ENCODE data around the gene CTNNBL1.

Gene CTNNBL1

GRCh38 chr20:37845878-37846277 is 152.0 kb downstream of the CTNNBL1 start:
- no peak for DNase-seq (ENCODE audit: low read depth in 1 of 2, low spot score in 1 of 2)
- Histone ChIP-seq H3K4me3 (replicated peaks; ENCODE audit: insufficient read depth, low read length) (no peak overlapping the region), H3K27ac (replicated peaks) (no peak overlapping the region), H3K27me3 (ENCODE audit: insufficient read depth, poor library complexity, severe bottlenecking) (no peaks in the 10 kb centered on the region)
- TF ChIP-seq POLR2AphosphoS5 (IDR thresholded peaks at IDR 0.05; ENCODE audit: low read depth) (no peak), REST (IDR thresholded peaks at IDR 0.05; ENCODE audit: insufficient replicate concordance, low read depth) (no peak), CTCF (IDR thresholded peaks at IDR 0.05; ENCODE audit: insufficient read depth, low read length) (no peak), SPI1 (IDR thresholded peaks at IDR 0.05; ENCODE audit: borderline replicate concordance, low read depth) (no peak), GABPA (IDR thresholded peaks at IDR 0.05; ENCODE audit: low read depth) (no peak)

- no peaks in the 10 kb centered on the region for H3K27me3 ChIP-seq (ENCODE audit: insufficient read depth, poor library complexity, severe bottlenecking)
- no peak overlapping the region for H3K27ac ChIP-seq (replicated peaks)
- no peak for DNase-seq (ENCODE audit: low read depth in 1 of 2, low spot score in 1 of 2)
- no peak overlapping the region for H3K4me3 ChIP-seq (replicated peaks; ENCODE audit: insufficient read depth, low read length)
- TF ChIP-seq SPI1 (IDR thresholded peaks at IDR 0.05; ENCODE audit: borderline replicate concordance, low read depth) (no peak), REST (IDR thresholded peaks at IDR 0.05; ENCODE audit: insufficient replicate concordance, low read depth) (no peak), POLR2AphosphoS5 (IDR thresholded peaks at IDR 0.05; ENCODE audit: low read depth) (no peak), CTCF (IDR thresholded peaks at IDR 0.05; ENCODE audit: insufficient read depth, low read length) (no peak), GABPA (IDR thresholded peaks at IDR 0.05; ENCODE audit: low read depth) (no peak)
Measured at GRCh38 chr20:37846573-37846972, 152.7 kb downstream of the CTNNBL1 start.

- DNase-seq (ENCODE audit: low read depth in 1 of 2, low spot score in 1 of 2), result no peak
- no peak overlapping the region for H3K27ac ChIP-seq (replicated peaks)
- no peak overlapping the region for H3K4me3 ChIP-seq (replicated peaks; ENCODE audit: insufficient read depth, low read length)
- TF ChIP-seq SPI1 (IDR thresholded peaks at IDR 0.05; ENCODE audit: borderline replicate concordance, low read depth) (no peak), CTCF (IDR thresholded peaks at IDR 0.05; ENCODE audit: insufficient read depth, low read length) (no peak), POLR2AphosphoS5 (IDR thresholded peaks at IDR 0.05; ENCODE audit: low read depth) (no peak), GABPA (IDR thresholded peaks at IDR 0.05; ENCODE audit: low read depth) (no peak), REST (IDR thresholded peaks at IDR 0.05; ENCODE audit: insufficient replicate concordance, low read depth) (no peak)
- H3K27me3 ChIP-seq (ENCODE audit: insufficient read depth, poor library complexity, severe bottlenecking), result no peaks in the 10 kb centered on the region
Measured at GRCh38 chr20:37848706-37849105, 154.9 kb downstream of the CTNNBL1 start.
